GM15510 (cell line): ENCODE results near the gene FCF1.

Experiments
- POLR2A ChIP-seq: IDR thresholded peaks from 3 replicates; pipeline ENCODE4 v1.6.1; 2011; ENCODE audit warnings: borderline replicate concordance; ENCODE audit not compliant: insufficient read length; ENCODE audit errors: extremely low read depth

Gene FCF1

DNA sequence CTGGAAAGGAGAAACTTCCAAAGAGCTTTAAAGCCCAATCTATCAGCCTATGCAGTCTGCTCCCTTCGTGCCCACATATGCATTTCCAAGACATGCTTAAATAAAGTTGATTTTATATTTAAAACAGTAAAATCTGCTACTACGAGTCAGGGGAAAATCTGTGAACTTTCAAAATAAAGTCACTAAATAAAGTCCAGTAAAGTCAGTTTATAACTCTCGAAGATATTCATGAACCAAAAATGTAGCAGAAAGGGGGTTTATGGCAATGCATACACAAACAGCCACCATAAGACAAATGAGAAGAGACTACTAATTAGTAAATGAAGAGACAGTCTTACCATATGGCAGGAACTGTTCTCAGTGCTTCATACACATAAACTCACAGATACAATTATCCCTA is 19.8 kb upstream of the FCF1 start:
- no peak for TF ChIP-seq POLR2A

GRCh38 chr14:74695406-74695805 is 17.5 kb upstream of the FCF1 start:
- TF ChIP-seq POLR2A = no peak

DNA sequence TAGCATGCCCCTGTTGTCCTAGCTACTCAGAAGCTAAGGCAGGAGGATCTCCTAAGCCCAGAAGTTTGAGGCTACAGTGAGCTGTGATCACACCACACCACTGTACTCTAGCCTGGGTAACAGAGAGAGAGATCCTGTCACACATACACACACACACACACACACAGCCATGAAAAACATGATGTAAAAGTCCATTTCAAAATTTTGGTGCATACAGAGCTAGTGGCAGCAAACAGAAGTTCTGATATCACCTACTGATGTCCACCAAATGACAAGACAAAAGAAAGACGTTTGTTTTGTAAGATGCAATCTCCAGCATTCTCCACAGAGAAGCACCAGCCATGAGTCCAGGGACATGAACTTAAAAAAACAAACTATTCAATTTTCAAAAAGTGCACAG is 15.9 kb upstream of the FCF1 start:
- TF ChIP-seq POLR2A = no peak

DNA sequence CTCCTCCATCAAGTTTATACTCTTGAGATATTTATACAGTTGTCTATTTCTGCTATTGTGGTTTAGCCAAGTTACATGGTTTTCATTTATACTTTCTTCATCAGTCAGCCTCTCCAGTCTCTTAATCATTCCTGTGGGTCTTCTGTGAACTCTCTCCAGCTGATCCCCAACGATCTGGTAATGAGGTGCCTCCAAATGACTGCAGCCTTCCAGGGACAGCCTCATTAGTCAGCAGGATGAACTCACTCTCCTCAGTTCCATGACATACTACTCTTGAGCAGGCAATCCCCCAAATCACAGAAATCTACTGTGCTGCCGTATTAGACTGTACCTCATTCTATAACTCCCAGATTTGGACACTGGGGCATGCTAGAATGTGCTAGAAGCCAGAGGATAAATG is 15.4 kb upstream of the FCF1 start:
- TF ChIP-seq POLR2A = no peak

- no peak for TF ChIP-seq POLR2A
These were observed 15.0 kb upstream of the FCF1 start for GRCh38 chr14:74697976-74698375.

GRCh38 chr14:74698465-74698864 is 14.5 kb upstream of the FCF1 start:
- TF ChIP-seq POLR2A = no peak

GRCh38 chr14:74702293-74702692 is 10.7 kb upstream of the FCF1 start:
- no peak for TF ChIP-seq POLR2A

DNA sequence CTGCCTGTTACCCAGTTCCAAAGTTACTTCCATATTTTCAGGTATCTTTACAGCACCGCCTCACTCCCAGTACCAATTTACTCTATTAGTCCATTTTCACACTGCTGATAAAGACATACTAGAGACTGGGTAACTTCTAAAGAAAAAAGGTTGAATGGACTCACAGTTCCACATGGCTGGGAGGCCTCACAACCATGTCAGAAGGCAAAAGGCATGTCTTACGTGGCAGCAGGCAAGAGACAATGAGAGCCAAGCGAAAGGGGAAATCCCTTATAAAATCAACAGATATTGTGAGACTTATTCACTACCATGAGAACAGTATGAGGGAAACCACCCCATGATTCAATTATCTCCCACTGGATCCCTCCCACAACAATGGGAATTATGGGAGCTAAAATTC is 9.9 kb upstream of the FCF1 start:
- no peak for TF ChIP-seq POLR2A

- TF ChIP-seq POLR2A = no peak
These were observed 8.3 kb upstream of the FCF1 start for GRCh38 chr14:74704656-74705055.

GRCh38 chr14:74705613-74706500 is 7.1 kb upstream of the FCF1 start:
- no peak for TF ChIP-seq POLR2A

GRCh38 chr14:74710480-74710879 is 2.5 kb upstream of the FCF1 start:
- no peak for TF ChIP-seq POLR2A

- TF ChIP-seq POLR2A = no peak
These were observed 1.3 kb upstream of the FCF1 start for GRCh38 chr14:74711651-74712050.

GRCh38 chr14:74713395-74713735 is 421 bp downstream of the FCF1 start:
- no peak for TF ChIP-seq POLR2A

GRCh38 chr14:74720526-74720925 is 7.6 kb downstream of the FCF1 start:
- TF ChIP-seq POLR2A = no peak

- no peak for TF ChIP-seq POLR2A
These were observed 10.2 kb downstream of the FCF1 start for GRCh38 chr14:74723134-74723533.

GRCh38 chr14:74732387-74732786 is 19.4 kb downstream of the FCF1 start:
- no peak for TF ChIP-seq POLR2A
